Keratinocyte (primary cell): ENCODE data around the gene ZNF726. TPM values are rescaled to one million over a fixed set of nuclear protein-coding genes. Genes with fewer than 3 reads are reported as not detected.
"Not testable (repeated sequence)": the region's sequence is repeated elsewhere in the genome, so short reads cannot be mapped to it uniquely, and the experiment has no call there.

ENCODE experiments used
- DNase-seq: peaks from one replicate; pipeline ENCODE4 v3.0.0-alpha.2; 2011; ENCODE audit warnings: low read depth, missing footprints, low spot score
- FAIRE-seq: peaks from 2 replicates; lab custom pipeline; 2011; peaks lifted over from hg19 to GRCh38; lab: Jason Lieb, UNC
- H2AFZ ChIP-seq: 2 replicates; pipeline ENCODE4 v1.6.0; 2012; ENCODE audit warnings: low read length, control low read depth, inconsistent platforms; ENCODE audit not compliant: control insufficient read depth
- H3K27ac ChIP-seq: 2 replicates; pipeline ENCODE4 v1.5.1; 2011; ENCODE audit warnings: low read length; ENCODE audit not compliant: control insufficient read depth, insufficient read depth
- H3K27me3 ChIP-seq: 3 replicates; pipeline ENCODE4 v1.6.0; 2011; ENCODE audit warnings: low read length; ENCODE audit not compliant: control insufficient read depth, insufficient read depth; ENCODE audit errors: extremely low read depth
- H3K36me3 ChIP-seq, 2 experiments: 2 replicates in 1 of 2; 3 replicates in 1 of 2; pipeline ENCODE4 v1.5.1; 2011; ENCODE audit warnings: low read length in 2 of 2, mild to moderate bottlenecking in 1 of 2; ENCODE audit not compliant: control insufficient read depth in 2 of 2, insufficient read depth in 2 of 2; ENCODE audit errors: extremely low read depth in 1 of 2
- H3K4me1 ChIP-seq: 3 replicates; pipeline ENCODE4 v1.5.1; 2011; ENCODE audit warnings: low read length; ENCODE audit not compliant: control insufficient read depth, insufficient read depth; ENCODE audit errors: extremely low read depth
- H3K4me2 ChIP-seq: 3 replicates; pipeline ENCODE4 v1.6.0; 2011; ENCODE audit warnings: low read depth, low read length; ENCODE audit not compliant: control insufficient read depth, insufficient read depth; ENCODE audit errors: extremely low read depth
- H3K4me3 ChIP-seq, 3 experiments: fragments of 200-600 bp in 1 of 3; sonication (generic) in 1 of 3; 2 replicates in 2 of 3; 3 replicates in 1 of 3; pipeline ENCODE4 v1.5.1; 2011 to 2016; ENCODE audit warnings: low read length in 3 of 3, mild to moderate bottlenecking in 3 of 3, control low read depth in 2 of 3, inconsistent platforms in 1 of 3, low read depth in 1 of 3, mixed read lengths in 1 of 3, mixed run types in 1 of 3, moderate library complexity in 1 of 3; ENCODE audit not compliant: control insufficient read depth in 2 of 3, insufficient read depth in 2 of 3; ENCODE audit errors: extremely low read depth in 1 of 3
- H3K79me2 ChIP-seq: 2 replicates; pipeline ENCODE4 v1.6.0; 2012; ENCODE audit warnings: low read length; ENCODE audit not compliant: control insufficient read depth, insufficient read depth
- H3K9ac ChIP-seq: 3 replicates; pipeline ENCODE4 v1.6.0; 2011; ENCODE audit warnings: low read length; ENCODE audit not compliant: control insufficient read depth, insufficient read depth; ENCODE audit errors: extremely low read depth
- H3K9me1 ChIP-seq: 3 replicates; pipeline ENCODE4 v1.6.0; 2011; ENCODE audit warnings: low read length; ENCODE audit not compliant: control insufficient read depth, insufficient read depth; ENCODE audit errors: extremely low read depth
- H3K9me3 ChIP-seq: 2 replicates; pipeline ENCODE4 v1.5.1; 2012; ENCODE audit warnings: low read depth, low read length; ENCODE audit not compliant: control insufficient read depth
- H4K20me1 ChIP-seq: 3 replicates; pipeline ENCODE4 v1.6.0; 2011; ENCODE audit warnings: low read length; ENCODE audit not compliant: control insufficient read depth, insufficient read depth; ENCODE audit errors: extremely low read depth
- CTCF ChIP-seq, 3 experiments: IDR thresholded peaks in 1 of 3; conservative IDR thresholded peaks in 1 of 3; optimal IDR thresholded peaks in 1 of 3; 2 replicates in 2 of 3; 3 replicates in 1 of 3; pipeline versions ENCODE3 to v1.5.1; 2011; ENCODE audit warnings: low read length in 3 of 3, mild to moderate bottlenecking in 3 of 3, moderate library complexity in 2 of 3, control low read depth in 1 of 3, inconsistent platforms in 1 of 3; ENCODE audit not compliant: insufficient read depth in 2 of 3; ENCODE audit errors: extremely low read depth in 1 of 3
- EZH2 ChIP-seq: IDR thresholded peaks from one replicate; pipeline ENCODE4 v1.6.1; 2012; ENCODE audit warnings: inconsistent platforms, mild to moderate bottlenecking, low read length, moderate library complexity
- dilution Hi-C: fragments of 300-500 bp; cut with MboI; formaldehyde crosslinking; loops from one replicate; pipeline ENCODE4 v1.7.0; 2020; ENCODE audit warnings: low sequenced_read_pairs; ENCODE audit not compliant: extremely low pct_ligation_motif_present
- polyA plus RNA-seq, 5 experiments: library from polyadenylated mRNA; depleted of rRNA in 3 of 5; stranded (reverse) in 3 of 5; stranded (forward) in 1 of 5; unstranded in 1 of 5; fragments of >200 nt; gene quantifications; 1 replicate in 1 of 5; 2 replicates in 3 of 5; 3 replicates in 1 of 5; pipeline versions ENCODE4 v1.2.1 to v1.2.3, GENCODE V29; 2011 to 2012; ENCODE audit warnings: missing spikeins in 2 of 5, low read depth in 1 of 5, low replicate concordance in 1 of 5

The ZNF726 gene
- polyA plus RNA-seq, 1 donor (not counting 4 experiments of a cell fraction or from before 2014, with no cell fraction given), result 1.6 TPM

GRCh38 chr19:23925285-23925684, 10.6 kb downstream of the ZNF726 start:
- H2AFZ ChIP-seq, result no peak overlapping the region
- H3K79me2 ChIP-seq, result no peaks in the 10 kb centered on the region
- H3K27me3 ChIP-seq, result no peaks in the 10 kb centered on the region
- H3K9me1 ChIP-seq, result no peaks in the 10 kb centered on the region
- H4K20me1 ChIP-seq, result no peaks in the 10 kb centered on the region
- H3K4me3 ChIP-seq, result no peak overlapping the region
- no peak overlapping the region for H3K9ac ChIP-seq
- no peak overlapping the region for H3K27ac ChIP-seq
- H3K4me1 ChIP-seq, result no peaks in the 10 kb centered on the region
- DNase-seq (no peak), FAIRE-seq (no peak)
- dilution Hi-C loops, result no loop called here
- no peak overlapping the region for H3K4me2 ChIP-seq
- TF ChIP-seq CTCF (optimal IDR thresholded peaks at IDR 0.05 in 1 of 3, IDR thresholded peaks at IDR 0.05 in 1 of 3, conservative IDR thresholded peaks at IDR 0.05 in 1 of 3; ENCODE audit: extremely low read depth in 1 of 3, insufficient read depth in 2 of 3, low read length in 3 of 3) (no peak), EZH2 (no peak)
- no peaks in the 10 kb centered on the region for H3K36me3 ChIP-seq
- H3K9me3 ChIP-seq, result no peaks in the 10 kb centered on the region

DNA sequence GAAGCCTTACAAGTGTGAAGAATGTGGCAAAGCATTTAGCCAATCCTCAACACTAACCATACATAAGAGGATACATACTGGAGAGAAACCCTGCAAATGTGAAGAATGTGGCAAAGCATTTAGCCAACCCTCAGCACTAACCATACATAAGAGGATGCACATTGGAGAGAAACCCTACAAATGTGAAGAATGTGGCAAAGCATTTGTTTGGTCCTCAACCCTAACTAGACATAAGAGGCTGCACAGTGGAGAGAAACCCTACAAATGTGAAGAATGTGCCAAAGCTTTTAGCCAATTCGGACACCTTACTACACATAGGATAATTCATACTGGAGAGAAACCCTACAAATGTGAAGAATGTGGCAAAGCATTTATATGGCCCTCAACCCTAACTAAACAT, 18.2 kb downstream of the ZNF726 start:
- Histone ChIP-seq H4K20me1 (no peaks in the 10 kb centered on the region), H3K4me1 (no peaks in the 10 kb centered on the region), H3K9me1 (no peaks in the 10 kb centered on the region), H3K9me3 (peaks cover 3% of the 10 kb centered on the region), H3K36me3 (no peaks in the 10 kb centered on the region), H3K4me3 (no peak overlapping the region), H3K9ac (no peak overlapping the region), H3K79me2 (no peaks in the 10 kb centered on the region), H2AFZ (no peak overlapping the region), H3K4me2 (no peak overlapping the region), H3K27me3 (no peaks in the 10 kb centered on the region), H3K27ac (no peak overlapping the region)
- TF ChIP-seq EZH2 (no peak), CTCF (optimal IDR thresholded peaks at IDR 0.05 in 1 of 3, IDR thresholded peaks at IDR 0.05 in 1 of 3, conservative IDR thresholded peaks at IDR 0.05 in 1 of 3; ENCODE audit: extremely low read depth in 1 of 3, insufficient read depth in 2 of 3, low read length in 3 of 3) (no peak)
- dilution Hi-C loops, result no loop called here
- DNase-seq (no peak), FAIRE-seq (no peak)

- FAIRE-seq, H3K9me3 ChIP-seq, H3K4me1 ChIP-seq, H3K27ac ChIP-seq, DNase-seq, H2AFZ ChIP-seq, dilution Hi-C loops, H3K27me3 ChIP-seq, H3K4me2 ChIP-seq, H3K4me3 ChIP-seq, H3K9me1 ChIP-seq, H3K79me2 ChIP-seq, H3K9ac ChIP-seq, H4K20me1 ChIP-seq, H3K36me3 ChIP-seq: not testable (repeated sequence)
Measured at GRCh38 chr19:23937031-23937430, 22.3 kb downstream of the ZNF726 start.
